IMR-90 (cell line): ENCODE data around the gene NOM1. TPM values are rescaled to one million over a fixed set of nuclear protein-coding genes. Genes with fewer than 3 reads are reported as not detected.

Experiments used
- ATAC-seq: fragments of 200-7000 bp; cut with Tn5 transposase; 2 replicates; pipeline ENCODE4 v1.9.1; 2020; ENCODE audit warnings: low read depth, mild to moderate bottlenecking, moderate library complexity
- BruUV-seq: library from RNA; stranded (reverse); fragments of 400-500 nt; replicated peaks from 2 replicates; lab custom pipeline; 2021; lab: Mats Ljungman, UMichigan
- CTCF ChIA-PET: fragments of 300-600 bp; formaldehyde crosslinking; extraction: SDS; loops from one replicate; lab custom pipeline; 2021; ENCODE audit warnings: antibody characterized with exemption; lab: Yijun Ruan, JAX
- POLR2A ChIA-PET: fragments of 300-600 bp; sonication (Branson Sonifier 250); formaldehyde crosslinking; loops from one replicate; lab custom pipeline; 2022; ENCODE audit warnings: antibody characterized with exemption; ENCODE audit not compliant: unreplicated experiment; lab: Charles Lee
- DNase-seq: peaks from one replicate; pipeline ENCODE4 v3.0.0; 2013
- H2AFZ ChIP-seq: replicated peaks from 2 replicates; pipeline ENCODE3; 2013; ENCODE audit warnings: low read length, mild to moderate bottlenecking; ENCODE audit not compliant: poor library complexity
- H2AK5ac ChIP-seq: 2 replicates; pipeline ENCODE4 v1.6.1; 2013; ENCODE audit warnings: low read depth, low read length, inconsistent platforms
- H2AK9ac ChIP-seq: replicated peaks from 2 replicates; pipeline ENCODE3; 2013; ENCODE audit warnings: mild to moderate bottlenecking, low read depth, low read length, moderate library complexity; ENCODE audit not compliant: poor library complexity
- H2BK120ac ChIP-seq: 2 replicates; pipeline ENCODE4 v1.6.1; 2013; ENCODE audit warnings: low read depth, low read length, inconsistent platforms
- H2BK15ac ChIP-seq: 3 replicates; pipeline ENCODE4 v1.6.1; 2013; ENCODE audit warnings: low read depth, low read length, inconsistent platforms
- H2BK20ac ChIP-seq: 2 replicates; pipeline ENCODE4 v1.6.1; 2013; ENCODE audit warnings: low read depth, mild to moderate bottlenecking, inconsistent platforms, low read length, moderate library complexity
- H2BK5ac ChIP-seq: 2 replicates; pipeline ENCODE4 v1.6.1; 2013; ENCODE audit warnings: mild to moderate bottlenecking, low read depth, low read length, inconsistent platforms; ENCODE audit not compliant: poor library complexity, severe bottlenecking
- H3K14ac ChIP-seq: replicated peaks from 2 replicates; pipeline ENCODE4 v1.6.1; 2013; ENCODE audit warnings: low read depth, low read length, inconsistent platforms
- H3K18ac ChIP-seq: 2 replicates; pipeline ENCODE4 v1.6.1; 2013; ENCODE audit warnings: low read depth, low read length, control low read depth
- H3K23ac ChIP-seq: 2 replicates; pipeline ENCODE4 v1.6.1; 2013; ENCODE audit warnings: low read depth, low read length, inconsistent platforms
- H3K27ac ChIP-seq: 2 replicates; pipeline ENCODE4 v1.5.1; 2013; ENCODE audit warnings: mild to moderate bottlenecking, control low read depth, low read length; ENCODE audit not compliant: insufficient read depth
- H3K27me3 ChIP-seq: 2 replicates; pipeline ENCODE4 v1.6.1; 2013; ENCODE audit warnings: low read length; ENCODE audit not compliant: control insufficient read depth, insufficient read depth
- H3K36me3 ChIP-seq: 2 replicates; pipeline ENCODE4 v1.6.1; 2013; ENCODE audit warnings: low read length, mixed read lengths; ENCODE audit not compliant: control insufficient read depth, insufficient read depth
- H3K4ac ChIP-seq: 2 replicates; pipeline ENCODE4 v1.6.1; 2013; ENCODE audit warnings: low read depth, low read length, inconsistent platforms
- H3K4me1 ChIP-seq: 2 replicates; pipeline ENCODE4 v1.6.1; 2013; ENCODE audit warnings: low read length, mixed read lengths; ENCODE audit not compliant: control insufficient read depth, insufficient read depth
- H3K4me2 ChIP-seq: 2 replicates; pipeline ENCODE4 v1.6.1; 2013; ENCODE audit warnings: low read depth, mild to moderate bottlenecking, control low read depth, low read length, moderate library complexity
- H3K4me3 ChIP-seq: 2 replicates; pipeline ENCODE4 v1.5.1; 2013; ENCODE audit warnings: low read depth, mild to moderate bottlenecking, control low read depth, low read length, moderate library complexity; ENCODE audit not compliant: insufficient read depth
- H3K56ac ChIP-seq: 2 replicates; pipeline ENCODE4 v1.6.1; 2013; ENCODE audit warnings: low read length, inconsistent platforms; ENCODE audit not compliant: insufficient read depth; ENCODE audit errors: extremely low read depth
- H3K79me1 ChIP-seq, 2 experiments: 2 replicates each; pipeline ENCODE4 v1.6.1; 2013; ENCODE audit warnings: low read length in 2 of 2, inconsistent platforms in 1 of 2, low read depth in 1 of 2
- H3K9ac ChIP-seq: 2 replicates; pipeline ENCODE4 v1.6.1; 2013; ENCODE audit warnings: low read depth, low read length, control low read depth
- H3K9me1 ChIP-seq: 2 replicates; pipeline ENCODE4 v1.6.1; 2013; ENCODE audit warnings: low read length, inconsistent platforms; ENCODE audit not compliant: insufficient read depth
- H3K9me3 ChIP-seq: 2 replicates; pipeline ENCODE4 v1.6.1; 2013; ENCODE audit warnings: low read length; ENCODE audit not compliant: control insufficient read depth, insufficient read depth
- H4K20me1 ChIP-seq: 2 replicates; pipeline ENCODE4 v1.6.1; 2013; ENCODE audit warnings: low read length, inconsistent platforms; ENCODE audit not compliant: insufficient read depth
- H4K5ac ChIP-seq: 2 replicates; pipeline ENCODE4 v1.6.1; 2013; ENCODE audit warnings: mild to moderate bottlenecking, low read depth, low read length, control low read depth
- H4K8ac ChIP-seq, 2 experiments: 2 replicates each; pipeline ENCODE4 v1.6.1; 2013; ENCODE audit warnings: low read depth in 2 of 2, low read length in 2 of 2, control low read depth in 1 of 2, inconsistent platforms in 1 of 2
- H4K91ac ChIP-seq: 2 replicates; pipeline ENCODE4 v1.6.1; 2013; ENCODE audit warnings: low read depth, low read length, inconsistent platforms; ENCODE audit not compliant: insufficient read depth
- BHLHE40 ChIP-seq: fragments of 150-350 bp; IDR thresholded peaks from 2 replicates; pipeline ENCODE4 v1.6.1; 2016; ENCODE audit warnings: mild to moderate bottlenecking, low read depth, low read length
- CEBPB ChIP-seq: IDR thresholded peaks from 2 replicates; pipeline ENCODE4 v1.6.1; 2012; ENCODE audit warnings: low read depth, low read length, improper control_type of control experiment
- CTCF ChIP-seq: conservative IDR thresholded peaks from 2 replicates; pipeline ENCODE4 v1.5.1; 2012; ENCODE audit warnings: mild to moderate bottlenecking, low read depth, low read length, improper control_type of control experiment
- ELK1 ChIP-seq: fragments of 150-350 bp; IDR thresholded peaks from 2 replicates; pipeline ENCODE4 v1.6.1; 2016; ENCODE audit warnings: low read depth, mild to moderate bottlenecking, low read length, moderate library complexity, borderline replicate concordance
- FOS ChIP-seq: fragments of 150-350 bp; IDR thresholded peaks from 2 replicates; pipeline ENCODE4 v1.6.1; 2016; ENCODE audit warnings: low read depth, low read length
- MAFK ChIP-seq: IDR thresholded peaks from 2 replicates; pipeline ENCODE4 v1.6.1; 2012; ENCODE audit warnings: low read depth, low read length, improper control_type of control experiment
- MAZ ChIP-seq: IDR thresholded peaks from 2 replicates; pipeline ENCODE4 v1.6.1; 2012; ENCODE audit warnings: low read depth, mild to moderate bottlenecking, low read length, improper control_type of control experiment, moderate library complexity, borderline replicate concordance
- MXI1 ChIP-seq: IDR thresholded peaks from 2 replicates; pipeline ENCODE4 v1.6.1; 2012; ENCODE audit warnings: low read depth, mild to moderate bottlenecking, low read length, moderate library complexity, borderline replicate concordance
- POLR2A ChIP-seq: IDR thresholded peaks from 2 replicates; pipeline ENCODE4 v1.6.1; 2012; ENCODE audit warnings: mild to moderate bottlenecking, low read depth, low read length
- RCOR1 ChIP-seq: IDR thresholded peaks from 2 replicates; pipeline ENCODE4 v1.6.1; 2012; ENCODE audit warnings: mild to moderate bottlenecking, low read length, improper control_type of control experiment; ENCODE audit not compliant: insufficient replicate concordance
- RFX5 ChIP-seq: IDR thresholded peaks from 2 replicates; pipeline ENCODE4 v1.8.0; 2012; ENCODE audit warnings: low read depth, mild to moderate bottlenecking, low read length, moderate library complexity
- SMC3 ChIP-seq: fragments of 150-350 bp; IDR thresholded peaks from 2 replicates; pipeline ENCODE4 v1.6.1; 2016; ENCODE audit warnings: low read depth, mild to moderate bottlenecking, antibody characterized with exemption, low read length, moderate library complexity
- USF2 ChIP-seq: fragments of 150-350 bp; IDR thresholded peaks from 2 replicates; pipeline ENCODE4 v1.6.1; 2017; ENCODE audit warnings: mild to moderate bottlenecking, antibody characterized with exemption, low read length, low read depth
- WGBS, 2 experiments: methylation state at CpG; one replicate each; pipeline versions ENCODE4 v1.1.5 to v1.1.7; 2013; ENCODE audit warnings: missing lambda C conversion rate in 2 of 2; ENCODE audit not compliant: insufficient read length in 1 of 2; ENCODE audit errors: extremely low coverage in 2 of 2; 5-methylcytosine and 5-hydroxymethylcytosine counted together
- dilution Hi-C: fragments of 300-500 bp; cut with HindIII; formaldehyde crosslinking; loops from one replicate; pipeline ENCODE4 v1.14.3; 2018; ENCODE audit warnings: low sequenced_read_pairs; ENCODE audit not compliant: unreplicated experiment
- in situ Hi-C: fragments of 300-500 bp; cut with MboI; formaldehyde crosslinking; loops from 3 replicates; pipeline ENCODE4 v1.14.3; 2019; ENCODE audit warnings: low sequenced_read_pairs, inconsistent platforms, mixed read lengths
- intact Hi-C: fragments of 100-400 bp; cut with micrococcal nuclease; formaldehyde crosslinking; loops from 2 replicates; pipeline ENCODE4 v1.10.0; 2022
- polyA plus RNA-seq, 3 experiments: library from polyadenylated mRNA; depleted of rRNA; stranded (reverse); fragments of >200 nt; gene quantifications; 2 replicates each; pipeline ENCODE4 v1.2.3, GENCODE V29; 2012; ENCODE audit warnings: low replicate concordance in 1 of 3
- total RNA-seq: library from RNA; depleted of rRNA; stranded (reverse); fragments of >200 nt; gene quantifications from 2 replicates; pipeline ENCODE4 v1.2.3, GENCODE V29; 2012

NOM1 gene
- total and polyA plus RNA-seq, 2 of the 4 experiments (the other 2 are of a cell fraction) = 15.3 to 15.4 TPM

- no peak overlapping the region for H2AK5ac ChIP-seq
- no peak overlapping the region for H2BK15ac ChIP-seq
- no peak overlapping the region for H3K27ac ChIP-seq
- no peak overlapping the region for H2BK20ac ChIP-seq
- H3K4me1 ChIP-seq = no peaks in the 10 kb centered on the region
- no peaks in the 10 kb centered on the region for H3K9me3 ChIP-seq
- no peak overlapping the region for H3K9ac ChIP-seq
- no peak overlapping the region for H3K4me2 ChIP-seq
- no peak overlapping the region for H3K18ac ChIP-seq
- no peak overlapping the region for H4K91ac ChIP-seq
- no peaks in the 10 kb centered on the region for H4K20me1 ChIP-seq
- no peak overlapping the region for H2AK9ac ChIP-seq
- peaks cover 7% of the 10 kb centered on the region for H3K27me3 ChIP-seq
- no peak for DNase-seq
- H3K23ac ChIP-seq = no peak overlapping the region
- no peak overlapping the region for H2AFZ ChIP-seq
- no peak overlapping the region for H2BK120ac ChIP-seq
- H3K79me1 ChIP-seq = no peaks in the 10 kb centered on the region
- ChIA-PET CTCF (no interaction called here), POLR2A (no interaction called here)
- no TSS peak for BruUV-seq
- H4K8ac ChIP-seq = no peak overlapping the region
- no peak overlapping the region for H4K5ac ChIP-seq
- H2BK5ac ChIP-seq = no peak overlapping the region
- dilution Hi-C loops (no loop called here), intact Hi-C loops (no loop called here), in situ Hi-C loops (no loop called here)
- H3K4me3 ChIP-seq = no peak overlapping the region
- H3K14ac ChIP-seq = no peak overlapping the region
- no peaks in the 10 kb centered on the region for H3K9me1 ChIP-seq
- no peak overlapping the region for H3K56ac ChIP-seq
- H3K4ac ChIP-seq = no peak overlapping the region
- no peak for ATAC-seq
- TF ChIP-seq CEBPB = no peak
- TF ChIP-seq MAFK = no peak
- TF ChIP-seq MXI1 = no peak
- no peak for TF ChIP-seq SMC3
- TF ChIP-seq BHLHE40 = no peak
- TF ChIP-seq RFX5 = no peak
- no peak for TF ChIP-seq POLR2A
- no peak for TF ChIP-seq FOS
- no peak for TF ChIP-seq CTCF
- TF ChIP-seq MAZ = no peak
- no peak for TF ChIP-seq RCOR1
- no peak for TF ChIP-seq USF2
- no peak for TF ChIP-seq ELK1
- no peaks in the 10 kb centered on the region for H3K36me3 ChIP-seq
- no CpG with 5 or more reads among the region's 1 CpG for WGBS, 2 experiments
These were observed 30.9 kb upstream of the NOM1 start for GRCh38 chr7:156918635-156919034.
